Right kidney (tissue), 1 donor: ENCODE results near the gene TEAD4.

Experiments used
- DNase-seq: peaks from one replicate; pipeline ENCODE4 v3.0.0-alpha.2; 2016

The TEAD4 gene

DNA sequence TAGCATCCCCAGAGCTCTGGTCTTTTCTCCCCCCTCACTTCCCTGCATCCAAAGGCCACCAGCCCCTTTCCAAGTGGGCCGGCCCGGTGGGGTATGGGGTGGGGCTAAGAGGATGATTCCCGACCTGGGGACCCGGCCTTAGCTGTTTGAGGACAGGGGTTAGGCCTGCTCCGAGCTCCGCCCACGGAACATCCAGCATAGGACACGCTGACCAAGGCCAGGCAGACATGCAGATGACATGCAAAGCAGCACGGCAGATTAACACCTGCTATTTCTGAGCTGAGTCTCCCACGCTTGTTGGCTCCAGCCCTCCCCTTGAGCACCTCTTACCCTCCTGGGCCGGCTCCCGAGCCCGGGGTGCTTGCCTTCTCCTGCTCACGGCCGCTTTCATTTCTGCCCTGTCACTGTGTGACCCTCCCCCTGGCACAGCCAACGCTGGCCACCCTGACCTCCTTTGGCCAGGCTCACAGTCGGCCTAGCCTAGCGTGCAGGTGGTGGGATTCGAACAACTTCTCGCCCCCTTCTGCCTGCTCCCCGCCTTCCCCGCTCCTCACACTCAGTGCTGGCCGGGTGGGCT, 40.2 kb downstream of the TEAD4 start:
- DNase-seq: no peak

DNA sequence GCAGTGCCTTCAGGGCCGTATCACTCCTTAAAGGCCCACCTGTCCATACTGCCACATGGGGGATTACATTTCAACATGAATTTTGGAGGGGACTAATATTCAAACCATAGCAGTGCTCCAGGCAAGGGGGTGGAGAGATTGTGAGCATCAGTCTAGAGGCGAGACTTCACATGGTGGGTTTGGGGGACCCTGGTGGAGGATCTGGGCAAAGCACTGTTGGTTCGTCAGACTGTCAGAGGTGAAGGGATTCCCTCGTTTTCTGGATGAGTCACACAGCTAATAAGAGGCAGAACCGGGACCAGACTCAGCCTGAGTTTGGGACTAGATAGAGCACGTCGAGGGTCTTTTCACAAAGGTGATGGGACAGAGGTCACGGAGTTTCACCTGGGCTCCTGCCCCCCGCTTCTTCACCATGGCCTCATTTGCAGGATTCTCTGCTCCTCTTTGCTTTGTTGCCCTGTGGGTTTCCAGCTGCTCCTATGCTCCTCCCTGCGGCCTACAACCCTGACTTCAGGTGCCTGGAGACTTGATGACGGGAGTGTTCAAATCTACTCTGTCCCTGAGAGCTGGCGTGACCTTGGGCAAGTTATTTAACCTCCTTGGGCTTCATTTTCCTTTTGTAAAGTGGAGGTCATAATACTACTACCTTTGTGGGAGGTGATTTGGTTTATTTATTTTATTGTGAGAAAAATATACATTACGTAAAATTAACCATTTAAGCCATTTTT, 41.5 kb downstream of the TEAD4 start:
- no peak for DNase-seq

DNA sequence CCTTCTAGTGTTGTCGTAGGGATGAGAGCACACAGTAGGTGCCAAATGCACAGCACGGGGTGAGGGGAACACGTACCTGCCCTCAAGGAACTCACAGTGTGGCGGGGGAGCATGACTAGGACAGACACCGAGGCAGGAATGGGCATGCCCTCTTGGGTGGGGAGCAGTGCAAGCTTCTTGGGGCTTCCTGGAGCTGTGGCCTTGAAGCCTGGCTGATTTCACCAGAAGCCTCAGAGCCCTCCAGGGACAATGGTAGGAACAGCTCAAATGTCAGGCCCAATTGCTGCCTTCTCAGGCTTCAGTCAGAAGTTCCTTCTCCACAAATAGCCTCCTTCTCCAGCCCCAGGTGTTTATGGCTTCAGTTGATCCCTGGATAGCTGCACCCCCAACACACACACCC, 43.4 kb downstream of the TEAD4 start:
- DNase-seq: no peak

DNA sequence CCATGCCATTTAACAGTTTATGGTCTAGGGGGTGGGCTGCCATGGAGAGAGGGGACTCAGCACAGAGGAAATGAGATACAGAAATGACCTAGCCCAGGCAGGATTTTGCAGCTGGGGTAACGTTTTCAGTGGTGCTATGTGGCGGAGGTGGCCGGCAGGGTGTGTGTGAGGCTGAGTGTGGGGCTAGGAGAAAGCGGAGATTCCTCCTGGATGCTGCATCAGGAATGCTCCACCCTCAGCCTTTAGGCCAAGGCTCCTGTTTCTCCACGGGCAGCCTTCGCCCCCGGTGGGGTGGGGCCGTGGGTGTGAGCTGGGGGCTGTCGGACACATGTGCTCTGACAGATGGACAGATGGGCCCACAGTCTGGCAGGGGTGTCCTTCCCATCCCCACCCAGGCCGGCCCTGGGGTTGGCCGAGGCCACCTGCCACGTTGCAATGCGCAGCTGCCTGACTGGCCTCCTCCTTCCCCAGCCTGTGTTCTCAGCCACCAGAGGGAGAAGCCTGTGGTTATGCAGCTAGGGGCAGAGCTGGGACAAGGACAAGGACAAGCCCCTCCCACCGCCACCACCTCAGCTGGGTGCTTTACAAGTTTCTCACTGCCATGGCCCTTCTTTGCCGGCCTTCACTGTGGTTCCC, 44.3 kb downstream of the TEAD4 start:
- DNase-seq: no peak

DNA sequence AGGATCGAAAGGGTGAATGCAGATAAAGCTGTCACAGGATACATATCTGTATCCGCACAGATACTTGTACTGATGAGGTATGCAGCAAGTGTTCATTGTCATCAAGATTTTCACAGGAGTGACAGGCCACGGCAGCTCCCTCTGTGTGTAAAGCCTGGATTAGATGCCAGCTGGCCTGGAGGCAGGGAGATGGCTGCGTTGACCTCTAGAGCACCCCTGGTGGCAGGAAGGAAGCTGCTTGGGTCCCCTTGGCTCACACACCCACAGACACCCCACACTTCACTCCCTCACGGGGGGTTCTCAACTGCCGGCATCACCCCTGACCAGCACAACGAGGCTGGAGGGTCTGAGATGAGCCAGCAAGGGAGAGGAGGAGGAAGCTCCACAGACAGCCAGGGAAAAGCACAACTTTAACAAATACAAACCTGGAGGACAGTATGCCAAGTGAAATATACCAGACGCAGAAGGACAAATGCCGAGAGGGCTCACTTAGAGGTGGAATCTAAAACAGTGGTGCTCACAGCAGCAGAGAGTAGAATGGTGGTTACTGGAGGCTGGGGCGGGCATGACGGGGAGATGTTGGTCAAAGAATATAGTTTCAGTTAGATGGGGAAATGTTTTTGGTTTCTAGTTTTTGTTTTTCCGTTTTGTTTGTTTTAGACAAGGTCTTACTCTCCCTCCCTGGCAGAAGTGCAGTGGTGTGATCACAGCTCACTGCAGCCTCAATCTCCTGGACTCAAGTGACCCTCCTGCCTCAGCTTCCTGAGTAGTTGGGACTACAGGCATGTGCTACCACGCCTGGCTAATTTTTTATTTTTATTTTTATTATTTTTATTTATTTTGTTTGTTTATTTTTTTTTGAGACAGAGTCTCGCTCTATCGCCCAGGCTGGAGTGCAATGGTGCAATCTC, 45.7 kb downstream of the TEAD4 start:
- DNase-seq: no peak

DNA sequence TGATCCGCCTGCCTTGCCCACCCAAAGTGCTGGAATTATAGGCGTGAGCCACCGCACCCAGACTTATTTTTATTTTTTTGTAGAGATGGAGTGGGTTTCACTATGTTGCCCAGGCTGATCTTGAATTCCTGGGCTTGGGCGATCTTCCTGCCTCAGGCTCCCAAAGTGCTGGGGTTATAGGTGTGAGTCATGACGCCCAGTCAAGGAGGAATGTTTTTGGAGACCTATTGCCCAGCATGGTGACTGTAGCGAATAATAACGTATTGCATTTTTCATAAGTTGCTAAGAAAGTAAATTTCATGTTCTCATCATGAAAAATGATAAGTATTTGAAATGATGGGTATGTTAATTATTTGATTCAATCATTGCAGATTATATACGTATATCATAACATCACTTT, 46.5 kb downstream of the TEAD4 start:
- DNase-seq: no peak

DNA sequence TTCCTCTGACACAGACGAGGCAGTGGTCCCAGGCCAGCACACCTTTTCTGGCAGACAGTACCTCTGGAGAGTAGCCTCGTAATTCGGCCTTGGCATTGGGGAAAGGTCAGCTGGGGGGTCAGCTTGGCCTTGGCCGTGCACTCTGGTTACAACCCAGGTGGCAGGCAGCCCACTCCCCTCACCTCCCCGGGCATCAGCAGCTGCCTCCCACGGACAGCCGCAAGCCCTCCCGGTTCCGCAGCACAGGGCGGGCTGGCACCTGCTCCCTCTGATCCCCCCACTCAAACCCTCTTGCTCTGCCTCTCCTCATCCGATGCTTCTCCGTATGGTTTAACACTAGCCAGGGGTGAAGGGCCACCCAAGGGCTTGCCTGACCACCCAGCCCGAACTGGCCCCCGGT, 50.6 kb downstream of the TEAD4 start:
- no peak for DNase-seq

DNA sequence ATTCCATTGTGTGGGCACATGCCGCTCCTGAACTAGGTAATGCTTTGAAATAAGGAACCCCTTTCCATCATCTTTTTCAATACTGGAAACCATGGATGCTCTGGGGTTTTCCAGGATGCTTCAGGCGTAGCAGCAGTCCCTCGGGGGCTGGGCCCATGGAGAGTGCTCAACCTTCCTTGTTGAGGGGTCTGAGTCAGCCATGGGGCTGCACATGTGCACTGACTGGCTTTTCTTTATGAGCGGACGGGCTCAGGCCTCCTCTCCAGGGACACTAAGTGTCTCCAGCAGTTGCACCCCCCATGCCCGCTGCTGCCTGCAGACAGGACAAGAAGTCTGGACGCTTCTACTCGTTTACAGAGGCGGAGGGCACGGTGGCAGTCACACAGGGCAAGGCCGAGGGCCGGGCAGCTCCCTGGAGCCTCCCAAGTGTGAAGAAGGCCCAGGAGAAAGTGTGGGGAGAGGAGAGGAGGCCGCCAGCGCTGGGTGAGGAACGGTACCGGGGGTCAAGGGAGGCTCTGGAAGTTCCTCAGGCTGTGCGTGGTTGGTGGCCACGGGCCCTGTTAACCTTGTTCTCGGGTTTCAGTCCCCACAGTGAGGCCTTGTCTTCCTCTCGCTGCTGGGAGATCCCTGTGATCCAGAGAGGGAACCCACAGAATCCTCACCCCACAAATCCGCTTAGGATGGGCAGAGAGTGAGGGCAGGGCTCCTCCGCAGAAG, 51.2 kb downstream of the TEAD4 start:
- no peak for DNase-seq

DNA sequence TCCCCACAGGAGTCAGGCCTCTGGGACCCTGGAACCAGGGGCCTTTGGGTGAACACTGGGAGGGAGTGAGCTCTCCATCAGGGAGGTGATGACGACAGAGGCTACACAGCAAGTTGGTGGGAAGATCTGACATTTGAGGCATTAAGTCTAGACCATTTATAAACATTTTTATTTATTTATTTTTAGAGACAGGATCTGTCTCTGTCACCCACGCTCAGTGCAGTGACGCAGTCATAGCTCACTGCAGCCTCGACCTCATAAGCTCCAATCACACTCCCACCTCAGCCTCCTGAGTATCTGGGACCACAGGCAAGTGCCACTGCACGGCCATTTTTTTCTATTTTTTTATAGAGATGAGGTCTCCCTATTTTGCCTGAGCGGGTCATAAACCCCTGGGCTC, 53.6 kb downstream of the TEAD4 start:
- no peak for DNase-seq

DNA sequence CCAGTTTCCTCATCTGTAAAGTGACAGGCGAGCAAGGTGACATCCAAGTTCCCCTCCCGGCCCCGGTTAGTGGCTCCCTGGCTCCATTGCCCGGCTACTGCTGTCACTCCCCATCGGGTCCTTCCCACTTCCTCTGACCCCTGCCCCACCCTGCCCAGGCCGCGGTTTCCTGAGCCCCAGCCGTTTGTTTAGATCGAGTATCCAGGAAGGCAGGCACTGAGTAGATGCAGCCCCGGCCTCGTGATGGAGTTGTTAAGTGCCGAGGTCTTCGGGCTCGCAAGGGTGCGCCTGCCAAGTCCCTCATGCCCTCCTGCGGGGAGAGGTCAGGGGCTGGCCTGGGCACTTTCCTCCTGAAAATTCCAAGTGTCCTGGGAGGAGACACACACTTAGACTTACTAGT, 55.4 kb downstream of the TEAD4 start:
- DNase-seq: no peak

DNA sequence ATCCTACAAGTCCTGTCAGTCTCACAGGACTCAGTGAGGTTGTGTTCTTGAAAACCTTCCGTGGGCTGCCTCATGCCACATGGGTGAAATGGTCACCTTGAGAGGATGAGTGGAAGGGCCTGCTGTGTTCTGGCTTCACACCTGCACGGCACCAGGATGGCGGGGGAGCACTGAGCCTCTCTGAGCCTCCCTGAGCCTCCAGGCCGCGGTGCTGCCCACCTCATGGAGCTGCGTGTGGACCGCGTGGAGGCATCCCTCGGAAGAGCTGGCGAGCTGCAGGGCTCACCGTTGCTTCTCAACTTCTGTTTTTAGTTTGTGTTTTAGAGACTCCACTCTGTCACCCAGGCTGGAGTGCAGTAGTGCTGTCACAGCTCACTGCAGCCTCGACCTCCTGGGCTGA, 56.2 kb downstream of the TEAD4 start:
- no peak for DNase-seq

DNA sequence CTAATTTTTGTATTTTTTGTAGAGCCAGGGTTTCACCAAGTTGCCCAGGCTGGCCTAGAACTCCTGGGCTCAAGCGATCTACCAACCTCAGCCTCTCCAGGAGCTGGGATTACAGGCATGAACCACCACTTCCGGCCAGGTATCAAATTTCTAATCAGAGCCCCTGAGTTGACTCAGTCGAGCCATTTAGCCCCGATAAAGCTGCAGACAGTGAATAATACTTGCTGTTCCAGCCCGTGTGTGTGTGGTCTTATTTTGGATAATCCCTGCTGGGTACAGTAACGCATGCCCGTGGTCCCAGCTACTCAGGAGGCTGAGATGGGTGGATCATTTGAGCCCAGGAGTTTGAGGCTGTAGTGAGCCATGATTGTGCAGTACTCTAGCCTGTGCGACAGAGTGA, 57.0 kb downstream of the TEAD4 start:
- no peak for DNase-seq

DNA sequence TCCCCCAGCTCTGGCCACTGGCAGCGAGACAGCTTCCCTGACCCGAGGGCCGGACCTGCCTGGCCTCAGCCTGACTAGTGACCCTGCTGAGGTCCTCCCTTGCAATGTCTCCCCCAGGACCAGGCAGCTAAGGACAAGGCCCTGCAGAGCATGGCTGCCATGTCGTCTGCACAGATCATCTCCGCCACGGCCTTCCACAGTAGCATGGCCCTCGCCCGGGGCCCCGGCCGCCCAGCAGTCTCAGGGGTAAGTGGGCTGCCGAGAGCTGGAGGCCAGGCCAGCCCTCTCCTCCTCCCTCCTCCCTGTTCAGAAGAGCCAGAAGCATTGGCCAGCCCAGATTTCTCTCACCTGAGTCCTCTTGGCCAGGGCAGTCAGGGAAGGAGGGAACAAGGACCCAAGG, 58.1 kb downstream of the TEAD4 start:
- no peak for DNase-seq

DNA sequence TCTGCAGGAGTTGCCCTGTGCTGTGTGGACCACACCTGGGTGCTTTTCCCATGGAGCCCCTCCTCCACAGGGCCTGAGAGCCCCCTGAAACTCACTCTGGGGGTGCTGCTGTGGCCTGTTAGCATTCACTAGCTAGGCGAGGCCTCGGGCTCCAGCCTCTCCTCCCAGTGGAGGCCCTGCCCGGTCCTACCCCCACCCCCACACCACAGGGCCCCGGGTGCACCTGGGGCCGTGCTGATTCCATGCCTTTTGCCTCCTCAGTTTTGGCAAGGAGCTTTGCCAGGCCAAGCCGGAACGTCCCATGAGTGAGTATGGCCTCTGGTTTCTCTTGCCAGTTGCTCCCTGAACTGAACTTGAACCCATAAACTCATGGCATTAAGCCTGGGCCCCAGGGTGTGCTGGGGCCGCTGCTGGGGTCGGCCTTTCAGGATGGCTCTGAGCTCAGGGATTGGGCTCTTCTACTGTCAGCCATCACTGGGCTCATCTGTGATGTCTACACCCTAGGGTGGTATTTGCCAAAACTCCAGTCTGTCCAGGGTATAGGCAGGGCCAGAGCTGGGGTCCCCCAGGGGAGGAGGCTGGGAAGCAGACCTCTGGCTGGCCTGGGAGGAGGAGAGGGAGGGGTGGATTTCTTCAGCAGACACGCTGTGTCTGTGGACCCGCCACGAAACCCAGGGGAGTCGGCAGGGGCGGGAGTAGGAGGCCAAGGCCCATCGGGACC, 59.2 kb downstream of the TEAD4 start:
- no peak for DNase-seq

DNA sequence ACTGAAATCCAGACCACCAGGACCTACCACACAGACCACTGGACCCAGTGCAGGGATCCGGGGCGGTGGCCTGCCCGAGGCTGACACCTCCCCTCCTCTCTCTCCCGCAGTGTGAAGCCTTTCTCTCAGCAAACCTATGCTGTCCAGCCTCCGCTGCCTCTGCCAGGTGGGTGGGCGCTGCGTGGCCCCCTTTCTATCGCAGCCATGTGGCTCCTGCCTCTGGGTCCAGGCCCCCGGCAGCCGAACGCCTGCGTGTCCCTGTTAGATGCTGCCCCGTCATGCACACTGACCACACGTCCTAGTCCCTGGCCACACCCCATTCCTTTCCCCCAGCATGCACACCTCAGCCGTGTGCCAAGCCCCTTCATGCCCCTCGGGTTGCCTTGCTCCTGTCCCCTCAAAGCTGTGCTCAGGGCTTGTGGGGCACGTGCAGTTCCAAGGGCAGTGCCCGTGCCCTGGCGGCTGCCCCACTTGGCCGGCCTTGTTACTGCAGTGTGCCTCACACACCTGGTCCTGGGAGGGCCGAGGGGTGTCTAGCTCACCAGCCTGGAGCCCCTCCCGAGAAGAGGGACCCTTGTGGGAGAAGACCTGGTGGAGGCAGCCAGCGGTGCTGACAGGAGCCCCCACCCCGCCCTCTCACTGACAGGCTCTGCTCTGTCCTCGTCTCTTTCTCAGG, 59.9 kb downstream of the TEAD4 start:
- DNase-seq: no peak

DNA sequence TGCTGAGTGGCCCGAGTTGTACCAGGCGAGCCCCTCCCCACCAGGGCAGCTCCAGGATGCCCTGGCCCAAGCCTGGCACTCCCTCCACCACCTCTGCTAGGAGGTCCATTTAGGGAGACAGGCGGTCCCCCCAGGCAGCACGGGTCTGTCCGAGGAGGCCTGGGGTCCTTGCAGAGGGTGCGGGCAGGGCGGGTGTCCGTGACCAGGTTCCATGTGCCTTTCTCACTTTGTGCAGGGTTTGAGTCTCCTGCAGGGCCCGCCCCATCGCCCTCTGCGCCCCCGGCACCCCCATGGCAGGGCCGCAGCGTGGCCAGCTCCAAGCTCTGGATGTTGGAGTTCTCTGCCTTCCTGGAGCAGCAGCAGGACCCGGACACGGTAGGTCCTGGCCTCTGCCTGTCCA, 61.2 kb downstream of the TEAD4 start:
- no peak for DNase-seq

DNA sequence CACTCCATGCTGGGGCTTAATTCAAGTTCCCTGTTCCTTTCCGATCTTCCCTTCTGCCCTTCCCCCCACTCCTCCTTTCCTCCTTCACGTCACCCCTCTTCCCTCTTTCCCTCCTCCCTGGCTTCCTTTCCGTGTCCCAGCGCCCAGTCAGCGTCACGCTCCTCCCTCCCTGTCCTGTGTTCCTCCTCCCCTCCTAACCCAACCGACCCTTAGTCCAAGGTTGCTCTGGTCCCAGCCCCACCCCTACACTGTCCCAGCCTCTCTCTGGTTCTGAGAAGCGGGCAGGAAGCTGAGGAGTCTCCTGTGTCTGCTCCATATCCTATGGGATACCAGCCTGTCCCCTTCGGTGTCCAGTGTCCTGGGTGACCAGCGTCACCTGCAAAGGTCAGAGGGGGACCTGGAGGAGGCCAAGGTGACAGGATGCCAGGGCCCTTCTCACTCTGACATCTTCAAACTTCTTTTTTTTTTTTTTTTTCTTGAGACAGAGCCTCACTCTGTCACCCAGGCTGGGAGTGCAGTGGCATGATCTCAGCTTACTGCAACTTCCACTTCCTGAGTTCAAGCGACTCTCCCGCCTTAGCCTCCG, 61.7 kb downstream of the TEAD4 start:
- DNase-seq: no peak

DNA sequence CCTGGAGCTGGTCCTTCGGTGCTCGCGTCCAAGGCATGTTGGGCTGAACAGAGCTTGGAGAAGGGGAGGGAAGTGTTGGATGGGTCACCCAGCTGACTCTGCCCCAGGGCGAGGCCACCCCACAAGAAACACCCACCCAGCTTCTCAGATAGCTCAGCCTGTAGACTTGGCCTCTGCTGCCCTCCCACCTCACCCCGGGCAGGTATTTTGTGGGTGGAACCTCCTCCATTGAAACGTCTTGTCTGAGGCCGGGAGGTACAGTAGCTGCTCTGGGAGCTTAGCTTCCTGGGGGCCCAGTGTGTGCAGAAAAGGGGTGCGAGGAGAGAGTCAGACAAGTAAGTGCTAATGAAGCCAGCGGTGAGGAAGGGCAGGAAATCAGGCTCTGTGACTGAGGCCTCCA, 63.2 kb downstream of the TEAD4 start:
- no peak for DNase-seq

DNA sequence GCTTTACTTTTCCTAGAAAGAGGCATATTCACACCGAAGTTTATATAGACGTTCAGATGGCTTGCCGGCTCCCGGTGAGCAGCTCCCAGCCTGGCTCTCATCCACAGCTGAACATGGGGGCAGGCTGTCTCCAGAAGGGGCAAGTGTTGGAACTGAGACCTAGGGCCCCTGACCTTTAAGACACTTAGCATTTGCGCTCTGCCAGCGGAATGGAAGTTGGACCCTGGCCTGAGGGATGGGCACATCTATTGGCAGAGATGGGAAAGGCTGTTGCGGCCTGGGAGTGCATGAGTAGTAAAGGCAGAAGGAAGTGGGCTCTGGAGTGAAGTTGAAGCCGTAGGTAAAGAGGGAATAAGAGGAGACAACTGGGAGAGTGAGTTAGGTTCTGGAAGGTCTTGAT, 63.8 kb downstream of the TEAD4 start:
- no peak for DNase-seq

DNA sequence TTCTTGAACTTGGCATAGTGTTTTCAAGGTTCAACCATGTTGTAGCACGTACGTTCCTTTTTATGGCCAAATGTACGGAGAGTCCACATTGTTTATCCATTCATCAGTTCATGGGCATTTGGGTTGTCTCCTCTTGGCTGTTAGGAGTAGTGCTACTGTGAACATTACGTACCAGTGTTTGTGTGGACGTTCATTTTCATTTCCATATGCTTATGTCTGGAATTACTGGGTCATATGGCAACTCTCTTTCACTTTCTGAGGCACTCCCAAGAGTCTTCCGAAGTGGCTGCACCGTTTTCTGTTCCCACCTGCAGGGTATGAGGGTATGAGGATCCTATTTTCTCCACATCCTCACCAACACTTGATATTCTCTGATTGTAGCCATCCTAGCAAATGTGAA, 68.9 kb downstream of the TEAD4 start:
- no peak for DNase-seq
